ENCODE results near the gene G6PC2.

G6PC2 gene

GRCh38 chr2:168948621-168949212, 47.6 kb downstream of the G6PC2 start:
- no peak for DNase-seq (ENCODE audit: low read depth in 2 of 2)

- DNase-seq (ENCODE audit: low read depth in 2 of 2): no peak
Measured at GRCh38 chr2:168949324-168949723, 48.2 kb downstream of the G6PC2 start.

- DNase-seq (ENCODE audit: low read depth in 2 of 2): no peak
Measured at GRCh38 chr2:168951871-168952270, 50.8 kb downstream of the G6PC2 start.

GRCh38 chr2:168952424-168952823, 51.3 kb downstream of the G6PC2 start:
- DNase-seq (ENCODE audit: low read depth in 2 of 2): no peak

- no peak for DNase-seq (ENCODE audit: low read depth in 2 of 2)
Measured at GRCh38 chr2:168954256-168954655, 53.2 kb downstream of the G6PC2 start.

- no peak for DNase-seq (ENCODE audit: low read depth in 2 of 2)
Measured at GRCh38 chr2:168955321-168955720, 54.2 kb downstream of the G6PC2 start.

- DNase-seq (ENCODE audit: low read depth in 2 of 2): no peak
Measured at GRCh38 chr2:168956392-168956791, 55.3 kb downstream of the G6PC2 start.
